ENCODE data around the gene AGTPBP1. TPM values are rescaled to one million over a fixed set of nuclear protein-coding genes. Genes with fewer than 3 reads are reported as not detected.

Gene AGTPBP1
- total and polyA plus RNA-seq, 9 of the 15 experiments (the other 6 are each of a cell fraction or from before 2014, with no cell fraction given) = 1.4 to 7.9 (median 4.6) TPM

GRCh38 chr9:85738509-85738908 is 3.2 kb downstream of the AGTPBP1 start:
- no peak for DNase-seq (ENCODE audit: extremely low read depth in 1 of 4, low spot score in 3 of 4)
- Histone ChIP-seq H3K4me3 (no peak overlapping the region), H3K79me2 (ENCODE audit: control insufficient read depth, insufficient read depth, low read length) (peaks cover 6% of the 10 kb centered on the region; the same call in 2 of the 3 replicates), H2AFZ (ENCODE audit: low read depth, low read length) (no peak overlapping the region), H3K9ac (ENCODE audit: insufficient read depth in 1 of 2, low read depth in 2 of 2, low read length in 2 of 2) (no peak overlapping the region), H3K27me3 (ENCODE audit: control insufficient read depth in 2 of 2, insufficient read depth in 2 of 2, low read length in 2 of 2) (no peaks in the 10 kb centered on the region), H3K4me2 (ENCODE audit: insufficient read depth, low read length) (no peak overlapping the region), H4K20me1 (replicated peaks; ENCODE audit: control insufficient read depth, insufficient read depth, low read length) (no peaks in the 10 kb centered on the region), H3K9me1 (ENCODE audit: control insufficient read depth, insufficient read depth, low read length) (no peaks in the 10 kb centered on the region), H3K9me3 (replicated peaks; ENCODE audit: control insufficient read depth, insufficient read depth, low read depth, low read length) (no peaks in the 10 kb centered on the region), H3K36me3 (ENCODE audit: control insufficient read depth, insufficient read depth, low read length) (no peaks in the 10 kb centered on the region), H3K27ac (ENCODE audit: extremely low read depth, low read depth, low read length) (no peak overlapping the region), H3K4me1 (replicated peaks in 1 of 2; ENCODE audit: control insufficient read depth in 2 of 2, insufficient read depth in 2 of 2, low read length in 2 of 2) (peaks cover 5 to 7% of the 10 kb centered on the region in 2 experiments; a peak in 4 of 5 replicates)
- intact Hi-C loops (cut with micrococcal nuclease) (no loop called here), in situ Hi-C loops (cut with MboI) (no loop called here)
- BruUV-seq (replicated peaks) = no TSS peak
- FAIRE-seq = no peak
- WGBS (ENCODE audit: insufficient coverage, low coverage, missing lambda C conversion rate) = 72% methylated on average over 2 of the region's 2 CpGs
- ChIA-PET CTCF (ENCODE audit: low intra/inter-chr PET ratio) (no interaction called here), POLR2A (no interaction called here)
- no peak for ATAC-seq
- TF ChIP-seq BRF2 (IDR thresholded peaks at IDR 0.05; ENCODE audit: borderline replicate concordance, insufficient read depth, insufficient read length) = no peak
- TF ChIP-seq SFPQ (IDR thresholded peaks at IDR 0.05; ENCODE audit: low read depth, low read length) = no peak
- no peak for TF ChIP-seq ZNF41 (CRISPR knock-in tag; conservative IDR thresholded peaks at IDR 0.05)
- TF ChIP-seq ZNF146 (CRISPR knock-in tag; IDR thresholded peaks at IDR 0.05; ENCODE audit: unreplicated experiment) = no peak
- TF ChIP-seq SMAD1 (IDR thresholded peaks at IDR 0.05; ENCODE audit: low read depth, low read length, partially characterized antibody) = no peak
- TF ChIP-seq CBX8 (IDR thresholded peaks at IDR 0.05; ENCODE audit: borderline replicate concordance, extremely low read depth, low read depth, low read length, poor library complexity, severe bottlenecking) = no peak
- TF ChIP-seq ZEB2 (IDR thresholded peaks at IDR 0.05) = no peak
- no peak for TF ChIP-seq NR0B1 (IDR thresholded peaks at IDR 0.05; ENCODE audit: partially characterized antibody)
- TF ChIP-seq MED1 (CRISPR knock-in tag; IDR thresholded peaks at IDR 0.05; ENCODE audit: borderline replicate concordance) = no peak
- TF ChIP-seq CREB3 (tag; conservative IDR thresholded peaks at IDR 0.05; ENCODE audit: low read depth) = no peak
- TF ChIP-seq MBD1 (CRISPR knock-in tag; IDR thresholded peaks at IDR 0.05) = no peak
- TF ChIP-seq ZFP1 (CRISPR knock-in tag; IDR thresholded peaks at IDR 0.05) = no peak
- no peak for TF ChIP-seq CBX5 (IDR thresholded peaks at IDR 0.05; ENCODE audit: borderline replicate concordance, low read depth)
- no peak for TF ChIP-seq FIP1L1 (IDR thresholded peaks at IDR 0.05; ENCODE audit: low read depth, low read length, poor library complexity, severe bottlenecking)
- no peak for TF ChIP-seq ZNF436 (CRISPR knock-in tag; IDR thresholded peaks at IDR 0.05)

Measured in K562 (cell line).